ENCODE results near the gene LEP. TPM values are rescaled to one million over a fixed set of nuclear protein-coding genes. Genes with fewer than 3 reads are reported as not detected.

The LEP gene
- polyA plus RNA-seq, 3 donors, result 0.12 to 0.13 TPM; not detected in 1

GRCh38 chr7:128197589-128197988 lies 43.5 kb upstream of the LEP start:
- Mint-ChIP-seq H3K4me3 (no peak overlapping the region), H3K27me3 (ENCODE audit: low read depth in 3 of 3) (peaks cover 24 to 32% (median 29%) of the 10 kb centered on the region in 3 donors), H3K4me1 (peaks cover 13% of the 10 kb centered on the region), H3K36me3 (peaks cover 3 to 21% of the 10 kb centered on the region in 2 donors), H3K9me3 (peaks cover 21 to 54% (median 44%) of the 10 kb centered on the region in 7 donors), H3K27ac (no peak overlapping the region)
- Histone ChIP-seq H3K36me3 (replicated peaks in 1 of 2; ENCODE audit: control insufficient read depth in 1 of 2, insufficient read depth in 2 of 2, low read length in 2 of 2) (no peaks in the 10 kb centered on the region), H3K9ac (ENCODE audit: insufficient read depth, low read length, poor library complexity, severe bottlenecking) (no peak overlapping the region), H3K4me2 (replicated peaks; ENCODE audit: extremely low read depth, low read length, poor library complexity, severe bottlenecking) (no peak overlapping the region), H3K79me2 (ENCODE audit: insufficient read depth, low read length) (no peaks in the 10 kb centered on the region), H3K27ac (ENCODE audit: low read depth in 1 of 2, low read length in 2 of 2) (no peak overlapping the region), H2AFZ (ENCODE audit: insufficient read depth, low read depth, low read length, poor library complexity, severe bottlenecking) (no peak overlapping the region), H4K20me1 (ENCODE audit: insufficient read depth, low read length) (no peaks in the 10 kb centered on the region), H3K27me3 (ENCODE audit: control insufficient read depth in 2 of 2, insufficient read depth in 2 of 2, low read length in 2 of 2) (peaks cover 19 to 30% of the 10 kb centered on the region in 2 donors), H3K9me3 (replicated peaks in 1 of 2; ENCODE audit: control insufficient read depth in 1 of 2, insufficient read depth in 1 of 2, low read length in 2 of 2) (peaks cover 24 to 50% of the 10 kb centered on the region in 2 donors), H3K4me1 (ENCODE audit: control insufficient read depth in 1 of 2, insufficient read depth in 2 of 2, low read length in 2 of 2) (peaks cover 8% of the 10 kb centered on the region in 2 donors), H3K4me3 (replicated peaks in 1 of 3; ENCODE audit: low read depth in 2 of 3, low read length in 3 of 3) (no peak overlapping the region)
- WGBS (ENCODE audit: insufficient coverage), result 100% methylated on average over 1 of the region's 1 CpG
- no peak for TF ChIP-seq CTCF (IDR thresholded peaks at IDR 0.05)
- DNase-seq, result no peak
- intact Hi-C loops (cut with micrococcal nuclease), result no loop called here

GRCh38 chr7:128197989-128198580 lies 43.0 kb upstream of the LEP start:
- intact Hi-C loops (cut with micrococcal nuclease), result no loop called here
- WGBS (ENCODE audit: insufficient coverage), result 100% methylated on average over 3 of the region's 4 CpGs
- peaks cover 29 to 34% (median 31%) of the 10 kb centered on the region in 3 donors for H3K27me3 Mint-ChIP-seq (ENCODE audit: low read depth in 3 of 3)

More at GRCh38 chr7:128197989-128198580, 43.0 kb upstream of the LEP start:
- Mint-ChIP-seq H3K4me1 (peaks cover 13% of the 10 kb centered on the region), H3K36me3 (peaks cover 3 to 23% of the 10 kb centered on the region in 2 donors), H3K9me3 (peaks cover 18 to 51% (median 39%) of the 10 kb centered on the region in 7 donors), H3K4me3 (no peak overlapping the region), H3K27ac (no peak overlapping the region)
- no peak overlapping the region for H3K4me3 ChIP-seq (replicated peaks in 1 of 3; ENCODE audit: low read depth in 2 of 3, low read length in 3 of 3)
- no peak for DNase-seq
- no peaks in the 10 kb centered on the region for H3K36me3 ChIP-seq (replicated peaks in 1 of 2; ENCODE audit: control insufficient read depth in 1 of 2, insufficient read depth in 2 of 2, low read length in 2 of 2)
- peaks cover 8% of the 10 kb centered on the region in 2 donors for H3K4me1 ChIP-seq (ENCODE audit: control insufficient read depth in 1 of 2, insufficient read depth in 2 of 2, low read length in 2 of 2)
- H3K4me2 ChIP-seq (replicated peaks; ENCODE audit: extremely low read depth, low read length, poor library complexity, severe bottlenecking), result no peak overlapping the region
- peaks cover 20 to 49% of the 10 kb centered on the region in 2 donors for H3K9me3 ChIP-seq (replicated peaks in 1 of 2; ENCODE audit: control insufficient read depth in 1 of 2, insufficient read depth in 1 of 2, low read length in 2 of 2)
- no peak overlapping the region for H3K9ac ChIP-seq (ENCODE audit: insufficient read depth, low read length, poor library complexity, severe bottlenecking)
- H4K20me1 ChIP-seq (ENCODE audit: insufficient read depth, low read length), result no peaks in the 10 kb centered on the region
- TF ChIP-seq CTCF (IDR thresholded peaks at IDR 0.05), result no peak
- H2AFZ ChIP-seq (ENCODE audit: insufficient read depth, low read depth, low read length, poor library complexity, severe bottlenecking), result no peak overlapping the region
- peaks cover 24 to 33% of the 10 kb centered on the region in 2 donors for H3K27me3 ChIP-seq (ENCODE audit: control insufficient read depth in 2 of 2, insufficient read depth in 2 of 2, low read length in 2 of 2)
- H3K27ac ChIP-seq (ENCODE audit: low read depth in 1 of 2, low read length in 2 of 2), result no peak overlapping the region
- H3K79me2 ChIP-seq (ENCODE audit: insufficient read depth, low read length), result no peaks in the 10 kb centered on the region
